Fibroblast of lung (primary cell): ENCODE results near the gene KRTCAP2. TPM values are rescaled to one million over a fixed set of nuclear protein-coding genes. Genes with fewer than 3 reads are reported as not detected.

ENCODE experiments used
- DNase-seq, 2 donors: peaks; one replicate each; pipeline versions ENCODE4 v3.0.0 to v3.0.0-alpha.2; 2010; ENCODE audit warnings: low read depth in 2 of 2
- H2AFZ ChIP-seq: 2 replicates; pipeline ENCODE4 v1.5.1; 2012; ENCODE audit warnings: low read length, control low read depth, inconsistent platforms
- H3K27ac ChIP-seq: 2 replicates; pipeline ENCODE4 v1.5.1; 2011; ENCODE audit warnings: low read length, control low read depth; ENCODE audit not compliant: insufficient read depth
- H3K27me3 ChIP-seq: 2 replicates; pipeline ENCODE4 v1.5.1; 2011; ENCODE audit warnings: mild to moderate bottlenecking, low read length; ENCODE audit not compliant: control insufficient read depth, insufficient read depth
- H3K36me3 ChIP-seq: 2 replicates; pipeline ENCODE4 v1.5.1; 2011; ENCODE audit warnings: low read length; ENCODE audit not compliant: control insufficient read depth, insufficient read depth
- H3K4me1 ChIP-seq: 2 replicates; pipeline ENCODE4 v1.5.1; 2011; ENCODE audit warnings: low read length; ENCODE audit not compliant: control insufficient read depth, insufficient read depth; ENCODE audit errors: extremely low read depth
- H3K4me2 ChIP-seq: 2 replicates; pipeline ENCODE4 v1.5.1; 2011; ENCODE audit warnings: low read length, control low read depth; ENCODE audit not compliant: insufficient read depth; ENCODE audit errors: extremely low read depth
- H3K4me3 ChIP-seq, 4 experiments: fragments of 200-600 bp in 1 of 4; sonication (generic) in 1 of 4; replicated peaks in 1 of 4; 2 replicates each; pipeline ENCODE4 v1.5.1; 2011 to 2016; ENCODE audit warnings: low read length in 4 of 4, low read depth in 3 of 4, mild to moderate bottlenecking in 3 of 4, control low read depth in 2 of 4, inconsistent platforms in 1 of 4, mixed read lengths in 1 of 4; ENCODE audit not compliant: insufficient read depth in 1 of 4; ENCODE audit errors: control extremely low read depth in 1 of 4
- H3K79me2 ChIP-seq: 2 replicates; pipeline ENCODE4 v1.5.1; 2012; ENCODE audit warnings: mild to moderate bottlenecking, low read length, inconsistent platforms; ENCODE audit not compliant: control insufficient read depth, insufficient read depth
- H3K9ac ChIP-seq: 2 replicates; pipeline ENCODE4 v1.5.1; 2011; ENCODE audit warnings: mild to moderate bottlenecking, low read length, control low read depth; ENCODE audit not compliant: insufficient read depth
- H3K9me3 ChIP-seq: 2 replicates; pipeline ENCODE4 v1.5.1; 2012; ENCODE audit warnings: low read depth, low read length; ENCODE audit not compliant: control insufficient read depth, insufficient read depth
- H4K20me1 ChIP-seq: 2 replicates; pipeline ENCODE4 v1.5.1; 2011; ENCODE audit warnings: low read length; ENCODE audit not compliant: control insufficient read depth, insufficient read depth; ENCODE audit errors: extremely low read depth
- EZH2 ChIP-seq: IDR thresholded peaks from 2 replicates; pipeline ENCODE4 v1.5.1; 2012; ENCODE audit warnings: low read length, control low read depth, mild to moderate bottlenecking; ENCODE audit errors: missing control alignments
- polyA plus RNA-seq, 2 donors: library from polyadenylated mRNA; depleted of rRNA in 1 of 2; stranded (reverse) in 1 of 2; unstranded in 1 of 2; fragments of >200 nt; gene quantifications; 2 replicates each; pipeline ENCODE4 v1.2.1, GENCODE V29; 2011 to 2012; ENCODE audit warnings: missing spikeins in 1 of 2
- total RNA-seq: library from RNA; depleted of rRNA; stranded (reverse); fragments of >200 nt; gene quantifications from 2 replicates; pipeline ENCODE4 v1.2.1, GENCODE V29; 2014
- TF ChIP-seq, protein P1 (sequence below), 2 donors: IDR thresholded peaks in 1 of 2; conservative IDR thresholded peaks in 1 of 2; 1 replicate in 1 of 2; 2 replicates in 1 of 2; pipeline ENCODE4 v1.5.1; 2011 to 2012; ENCODE audit warnings: low read length in 2 of 2, control low read depth in 1 of 2, inconsistent platforms in 1 of 2, low read depth in 1 of 2, mild to moderate bottlenecking in 1 of 2

The KRTCAP2 gene
- total and polyA plus RNA-seq, 2 donors (not counting 1 experiment from before 2014, with no cell fraction given): 123 to 125 TPM

- no peak for DNase-seq
- Histone ChIP-seq H3K9ac (no peak overlapping the region), H3K79me2 (no peaks in the 10 kb centered on the region)
These were observed 15.2 kb upstream of the KRTCAP2 start for GRCh38 chr1:155188268-155188667.

DNA sequence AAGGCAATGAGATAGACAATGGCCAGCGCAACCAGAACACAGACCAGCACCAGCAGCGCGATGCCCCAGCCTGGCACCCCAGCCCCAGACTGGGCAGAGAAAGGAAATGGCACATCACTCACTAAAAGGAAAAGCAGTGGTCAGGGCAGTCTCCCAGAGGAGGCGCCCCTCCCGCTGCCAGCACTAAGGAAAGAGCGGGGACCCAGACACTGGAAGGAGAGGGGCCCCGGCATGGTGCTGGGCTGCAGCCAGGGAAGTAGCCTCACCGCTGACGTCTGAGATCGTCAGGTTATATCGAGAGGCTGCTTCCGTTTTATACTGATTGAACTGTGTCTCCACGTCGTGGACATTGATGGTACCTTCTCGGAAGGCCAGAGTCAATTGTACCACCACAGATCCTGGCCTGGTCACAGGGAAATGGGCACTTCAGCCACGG, 14.4 kb upstream of the KRTCAP2 start:
- H3K27ac ChIP-seq: no peak overlapping the region
- H3K79me2 ChIP-seq: no peaks in the 10 kb centered on the region
- no peak overlapping the region for H3K9ac ChIP-seq
- peaks cover 2% of the 10 kb centered on the region for H3K36me3 ChIP-seq
- H3K4me3 ChIP-seq: no peak overlapping the region
- DNase-seq: no peak
- no peaks in the 10 kb centered on the region for H4K20me1 ChIP-seq
- H3K4me2 ChIP-seq: no peak overlapping the region
- no peak for TF ChIP-seq EZH2
- TF ChIP-seq, protein P1, sequence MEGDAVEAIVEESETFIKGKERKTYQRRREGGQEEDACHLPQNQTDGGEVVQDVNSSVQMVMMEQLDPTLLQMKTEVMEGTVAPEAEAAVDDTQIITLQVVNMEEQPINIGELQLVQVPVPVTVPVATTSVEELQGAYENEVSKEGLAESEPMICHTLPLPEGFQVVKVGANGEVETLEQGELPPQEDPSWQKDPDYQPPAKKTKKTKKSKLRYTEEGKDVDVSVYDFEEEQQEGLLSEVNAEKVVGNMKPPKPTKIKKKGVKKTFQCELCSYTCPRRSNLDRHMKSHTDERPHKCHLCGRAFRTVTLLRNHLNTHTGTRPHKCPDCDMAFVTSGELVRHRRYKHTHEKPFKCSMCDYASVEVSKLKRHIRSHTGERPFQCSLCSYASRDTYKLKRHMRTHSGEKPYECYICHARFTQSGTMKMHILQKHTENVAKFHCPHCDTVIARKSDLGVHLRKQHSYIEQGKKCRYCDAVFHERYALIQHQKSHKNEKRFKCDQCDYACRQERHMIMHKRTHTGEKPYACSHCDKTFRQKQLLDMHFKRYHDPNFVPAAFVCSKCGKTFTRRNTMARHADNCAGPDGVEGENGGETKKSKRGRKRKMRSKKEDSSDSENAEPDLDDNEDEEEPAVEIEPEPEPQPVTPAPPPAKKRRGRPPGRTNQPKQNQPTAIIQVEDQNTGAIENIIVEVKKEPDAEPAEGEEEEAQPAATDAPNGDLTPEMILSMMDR (conservative IDR thresholded peaks at IDR 0.05 in 1 of 2, IDR thresholded peaks at IDR 0.05 in 1 of 2; ENCODE audit: low read depth in 1 of 2, low read length in 2 of 2): no peak
- no peak overlapping the region for H2AFZ ChIP-seq
- no peaks in the 10 kb centered on the region for H3K4me1 ChIP-seq
- no peaks in the 10 kb centered on the region for H3K27me3 ChIP-seq
- H3K9me3 ChIP-seq: no peaks in the 10 kb centered on the region

More at GRCh38 chr1:155188268-155188667, 15.2 kb upstream of the KRTCAP2 start:
- H3K4me1 ChIP-seq: peaks cover 3% of the 10 kb centered on the region
- H3K27ac ChIP-seq: no peak overlapping the region
- peaks cover 2% of the 10 kb centered on the region for H3K36me3 ChIP-seq
- TF ChIP-seq, protein P1 (conservative IDR thresholded peaks at IDR 0.05 in 1 of 2, IDR thresholded peaks at IDR 0.05 in 1 of 2; ENCODE audit: low read depth in 1 of 2, low read length in 2 of 2): no peak
- no peak for TF ChIP-seq EZH2
- no peak overlapping the region for H3K4me2 ChIP-seq
- no peak overlapping the region for H2AFZ ChIP-seq
- H3K27me3 ChIP-seq: no peaks in the 10 kb centered on the region
- H3K4me3 ChIP-seq: no peak overlapping the region
- no peaks in the 10 kb centered on the region for H4K20me1 ChIP-seq
- H3K9me3 ChIP-seq: no peaks in the 10 kb centered on the region

DNA sequence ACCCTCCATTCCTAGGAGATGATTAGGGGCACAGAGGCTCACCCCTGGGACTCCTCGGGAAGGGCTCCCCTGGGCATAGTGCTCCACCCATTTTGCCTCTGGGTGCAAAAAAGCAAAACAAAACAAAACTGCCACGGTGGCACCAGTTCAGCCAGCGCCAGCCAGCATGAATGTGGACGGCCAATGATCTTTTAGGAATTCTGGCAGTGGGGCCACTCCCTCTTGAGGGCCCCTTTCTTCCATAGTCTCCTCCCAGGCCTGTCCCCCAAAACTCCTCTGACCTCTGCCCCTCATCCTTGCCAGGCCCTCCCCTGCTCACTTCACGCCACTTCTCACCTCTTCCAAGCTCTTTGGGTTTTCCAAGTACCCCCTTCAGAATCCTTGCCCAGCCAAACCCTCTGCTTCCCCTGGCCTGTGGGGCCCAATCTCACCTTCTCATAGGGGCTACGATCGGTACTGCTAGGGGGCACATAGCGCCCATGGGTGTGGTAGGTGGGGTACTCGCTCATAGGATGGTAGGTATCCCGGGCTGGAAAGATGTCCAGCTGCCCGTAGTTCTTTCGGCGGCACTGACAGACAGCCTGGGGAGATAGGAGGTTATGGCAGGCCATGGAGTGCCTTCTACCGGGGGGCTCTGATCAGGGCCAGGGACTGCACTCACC, 13.8 kb upstream of the KRTCAP2 start:
- no peaks in the 10 kb centered on the region for H3K79me2 ChIP-seq
- H3K4me2 ChIP-seq: no peak overlapping the region
- H3K9ac ChIP-seq: no peak overlapping the region
- no peak for DNase-seq
- H3K36me3 ChIP-seq: peaks cover 2% of the 10 kb centered on the region
- no peaks in the 10 kb centered on the region for H3K4me1 ChIP-seq
- no peaks in the 10 kb centered on the region for H3K9me3 ChIP-seq
- no peak overlapping the region for H3K4me3 ChIP-seq
- H2AFZ ChIP-seq: no peak overlapping the region
- no peak overlapping the region for H3K27ac ChIP-seq
- TF ChIP-seq, protein P1 (conservative IDR thresholded peaks at IDR 0.05 in 1 of 2, IDR thresholded peaks at IDR 0.05 in 1 of 2; ENCODE audit: low read depth in 1 of 2, low read length in 2 of 2): no peak
- no peak for TF ChIP-seq EZH2
- no peaks in the 10 kb centered on the region for H3K27me3 ChIP-seq
- H4K20me1 ChIP-seq: no peaks in the 10 kb centered on the region
